UCSD-AML1 (cell line): ENCODE results near the gene SFRP5.

Experiments used
- DNase-seq: peaks from one replicate; lab custom pipeline; 2025; ENCODE audit not compliant: unreplicated experiment; lab: John Stamatoyannopoulos, UW

Gene SFRP5

GRCh38 chr10:97788552-97789442, 17.0 kb upstream of the SFRP5 start:
- DNase-seq, result peak; percentile 46

GRCh38 chr10:97785731-97786130, 13.9 kb upstream of the SFRP5 start:
- no peak for DNase-seq

- DNase-seq, result no peak
Measured at GRCh38 chr10:97785231-97785630, 13.4 kb upstream of the SFRP5 start.

GRCh38 chr10:97784200-97784810, 12.5 kb upstream of the SFRP5 start:
- DNase-seq, result no peak

- no peak for DNase-seq
Measured at GRCh38 chr10:97782455-97783228, 10.8 kb upstream of the SFRP5 start.

- peak; percentile 43 for DNase-seq
Measured at GRCh38 chr10:97781618-97782331, 10.0 kb upstream of the SFRP5 start.

- DNase-seq, result no peak
Measured at GRCh38 chr10:97780841-97781617, 9.2 kb upstream of the SFRP5 start.

GRCh38 chr10:97779975-97780374, 8.2 kb upstream of the SFRP5 start:
- DNase-seq, result no peak

- DNase-seq, result no peak
Measured at GRCh38 chr10:97779492-97779891, 7.7 kb upstream of the SFRP5 start.

- no peak for DNase-seq
Measured at GRCh38 chr10:97778452-97779302, 6.9 kb upstream of the SFRP5 start.

GRCh38 chr10:97777143-97777542, 5.3 kb upstream of the SFRP5 start:
- no peak for DNase-seq

- no peak for DNase-seq
Measured at GRCh38 chr10:97774811-97775294, 3.1 kb upstream of the SFRP5 start.

- DNase-seq, result no peak
Measured at GRCh38 chr10:97773096-97773495, 1.3 kb upstream of the SFRP5 start.

GRCh38 chr10:97771055-97771891, 526 bp downstream of the SFRP5 start:
- DNase-seq, result no peak

GRCh38 chr10:97770255-97770654, 1.5 kb downstream of the SFRP5 start:
- no peak for DNase-seq

- DNase-seq, result no peak
Measured at GRCh38 chr10:97768322-97769315, 3.2 kb downstream of the SFRP5 start.
